BLaER1 treated with 17β-estradiol and CSF1 and Interleukin-3, amounts not matched to agents 10 nM and 100 nM (cell line): ENCODE data around the gene SRM.

Experiments
- H3K27ac ChIP-seq, 11 experiments: shearing (Covaris generic); formaldehyde crosslinking; 2 replicates each; pipeline ENCODE4 v1.8.1; 2022
- H3K27me3 ChIP-seq, 11 experiments: shearing (Covaris generic); formaldehyde crosslinking; 2 replicates each; pipeline ENCODE4 v1.8.1; 2022
- H3K36me3 ChIP-seq, 11 experiments: shearing (Covaris generic); formaldehyde crosslinking; 2 replicates each; pipeline ENCODE4 v1.8.1; 2022
- H3K4me1 ChIP-seq, 10 experiments: shearing (Covaris generic); formaldehyde crosslinking; 2 replicates each; pipeline ENCODE4 v1.8.1; 2022
- H3K4me2 ChIP-seq, 11 experiments: shearing (Covaris generic); formaldehyde crosslinking; 2 replicates each; pipeline ENCODE4 v1.8.1; 2022
- H3K4me3 ChIP-seq, 10 experiments: shearing (Covaris generic); formaldehyde crosslinking; 2 replicates each; pipeline ENCODE4 v1.8.1; 2022
- H3K9ac ChIP-seq, 11 experiments: shearing (Covaris generic); formaldehyde crosslinking; 2 replicates each; pipeline ENCODE4 v1.8.1; 2022
- H3K9me3 ChIP-seq, 11 experiments: shearing (Covaris generic); formaldehyde crosslinking; replicated peaks in 1 of 11; 2 replicates each; pipeline ENCODE4 v1.8.1; 2022
- H4K20me1 ChIP-seq, 11 experiments: shearing (Covaris generic); formaldehyde crosslinking; 2 replicates each; pipeline ENCODE4 v1.8.1; 2022
- Cebpa-rat ChIP-seq, 11 experiments: shearing (Covaris generic); IDR thresholded peaks; 2 replicates each; pipeline ENCODE4 v1.8.1; 2022

SRM gene

GRCh38 chr1:11059155-11059967, 457 bp downstream of the SRM start:
- TF ChIP-seq Cebpa-rat (IDR thresholded peaks at IDR 0.05), result no peak
- H3K27me3 ChIP-seq, result no peaks in the 10 kb centered on the region
- peak overlapping the region; percentile 90 to 99 (median 96) for H3K4me2 ChIP-seq
- H3K27ac ChIP-seq, result peak overlapping the region; percentile 13 to 96 (median 89); a peak in 21 of 22 replicates
- H4K20me1 ChIP-seq, result peaks cover 0 to 50% (median 32%) of the 10 kb centered on the region in 11 experiments; a peak in 17 of 22 replicates
- peak overlapping the region; percentile 76 to 100 (median 98) for H3K4me3 ChIP-seq
- no peaks in the 10 kb centered on the region for H3K9me3 ChIP-seq
- H3K36me3 ChIP-seq, result peaks cover 22 to 79% (median 64%) of the 10 kb centered on the region in 11 experiments; a peak in 21 of 22 replicates
- peak overlapping the region; percentile 83 to 99 (median 93) for H3K9ac ChIP-seq
- H3K4me1 ChIP-seq, result peaks cover 22 to 37% (median 29%) of the 10 kb centered on the region in 10 experiments

- no peaks in the 10 kb centered on the region for H3K9me3 ChIP-seq
- peaks cover 0 to 57% (median 39%) of the 10 kb centered on the region in 11 experiments; a peak in 18 of 22 replicates for H4K20me1 ChIP-seq
- H3K4me3 ChIP-seq, result peak overlapping the region; percentile 76 to 100 (median 98)
- no peaks in the 10 kb centered on the region for H3K27me3 ChIP-seq
- H3K4me2 ChIP-seq, result peak overlapping the region; percentile 90 to 99 (median 96)
- H3K27ac ChIP-seq, result peak overlapping the region; percentile 13 to 96 (median 89); a peak in 19 of 22 replicates
- H3K36me3 ChIP-seq, result peaks cover 20 to 76% (median 64%) of the 10 kb centered on the region in 11 experiments; a peak in 21 of 22 replicates
- no peak for TF ChIP-seq Cebpa-rat (IDR thresholded peaks at IDR 0.05)
- H3K9ac ChIP-seq, result peak overlapping the region; percentile 83 to 99 (median 93)
- peaks cover 22 to 42% (median 30%) of the 10 kb centered on the region in 10 experiments for H3K4me1 ChIP-seq
Observed at GRCh38 chr1:11058595-11059154, 1.1 kb downstream of the SRM start.

GRCh38 chr1:11058026-11058425, 1.8 kb downstream of the SRM start:
- Histone ChIP-seq H3K36me3 (peaks cover 15 to 76% (median 60%) of the 10 kb centered on the region in 11 experiments; a peak in 21 of 22 replicates), H3K27me3 (no peaks in the 10 kb centered on the region), H3K4me2 (peak overlapping the region in 10 of 11 experiments; percentile 90 to 99 (median 96); a peak in 19 of 22 replicates), H4K20me1 (peaks cover 0 to 64% (median 46%) of the 10 kb centered on the region in 11 experiments; a peak in 18 of 22 replicates), H3K9ac (peak overlapping the region; percentile 21 to 99 (median 93); a peak in 16 of 22 replicates), H3K4me1 (peaks cover 22 to 49% (median 36%) of the 10 kb centered on the region in 10 experiments), H3K4me3 (peak overlapping the region in 8 of 10 experiments; percentile 90 to 100 (median 100); a peak in 13 of 20 replicates), H3K27ac (0 out of 22 replicates have a peak overlapping the region, but pooled peaks of 1 of the 11 experiments have one; percentile 93), H3K9me3 (no peaks in the 10 kb centered on the region)
- no peak for TF ChIP-seq Cebpa-rat (IDR thresholded peaks at IDR 0.05)

GRCh38 chr1:11057477-11057876, 2.3 kb downstream of the SRM start:
- peaks cover 15 to 71% (median 57%) of the 10 kb centered on the region in 11 experiments; a peak in 21 of 22 replicates for H3K36me3 ChIP-seq
- TF ChIP-seq Cebpa-rat (IDR thresholded peaks at IDR 0.05), result no peak

GRCh38 chr1:11056504-11056903, 3.3 kb downstream of the SRM start:
- no peak overlapping the region for H3K27ac ChIP-seq
- H3K4me1 ChIP-seq, result peaks cover 20 to 58% (median 46%) of the 10 kb centered on the region in 10 experiments
- peaks cover 15 to 63% (median 52%) of the 10 kb centered on the region in 11 experiments; a peak in 21 of 22 replicates for H3K36me3 ChIP-seq

More at GRCh38 chr1:11057477-11057876, 2.3 kb downstream of the SRM start:
- no peaks in the 10 kb centered on the region for H3K27me3 ChIP-seq
- H3K27ac ChIP-seq, result no peak overlapping the region
- H3K9ac ChIP-seq, result peak overlapping the region in 8 of 11 experiments; percentile 21 to 99 (median 91); a peak in 8 of 22 replicates
- peak overlapping the region in 7 of 11 experiments; percentile 90 to 99 (median 97); a peak in 4 of 22 replicates for H3K4me2 ChIP-seq
- H3K4me1 ChIP-seq, result peaks cover 22 to 54% (median 41%) of the 10 kb centered on the region in 10 experiments
- peaks cover 0 to 69% (median 51%) of the 10 kb centered on the region in 11 experiments; a peak in 18 of 22 replicates for H4K20me1 ChIP-seq
- no peaks in the 10 kb centered on the region for H3K9me3 ChIP-seq
- H3K4me3 ChIP-seq, result no peak overlapping the region

GRCh38 chr1:11055676-11056075, 4.1 kb downstream of the SRM start:
- no peak overlapping the region for H3K4me2 ChIP-seq
- H3K9ac ChIP-seq, result no peak overlapping the region
- peaks cover 0 to 79% (median 56%) of the 10 kb centered on the region in 11 experiments; a peak in 18 of 22 replicates for H4K20me1 ChIP-seq
- H3K27me3 ChIP-seq, result no peaks in the 10 kb centered on the region
- no peaks in the 10 kb centered on the region for H3K9me3 ChIP-seq
- no peak for TF ChIP-seq Cebpa-rat (IDR thresholded peaks at IDR 0.05)
- no peak overlapping the region for H3K4me3 ChIP-seq
- H3K4me1 ChIP-seq, result peaks cover 11 to 50% (median 39%) of the 10 kb centered on the region in 10 experiments
- peaks cover 15 to 60% (median 50%) of the 10 kb centered on the region in 11 experiments; a peak in 21 of 22 replicates for H3K36me3 ChIP-seq
- H3K27ac ChIP-seq, result no peak overlapping the region

More at GRCh38 chr1:11056504-11056903, 3.3 kb downstream of the SRM start:
- no peak for TF ChIP-seq Cebpa-rat (IDR thresholded peaks at IDR 0.05)
- peaks cover 0 to 78% (median 56%) of the 10 kb centered on the region in 11 experiments; a peak in 18 of 22 replicates for H4K20me1 ChIP-seq
- H3K9me3 ChIP-seq, result no peaks in the 10 kb centered on the region
- H3K4me3 ChIP-seq, result no peak overlapping the region
- H3K4me2 ChIP-seq, result no peak overlapping the region
- H3K27me3 ChIP-seq, result no peaks in the 10 kb centered on the region
- peak overlapping the region in 4 of 11 experiments; percentile 10 to 88 (median 26); a peak in 3 of 22 replicates for H3K9ac ChIP-seq

- H3K4me2 ChIP-seq, result no peak overlapping the region
- H3K36me3 ChIP-seq, result peaks cover 15 to 60% (median 50%) of the 10 kb centered on the region in 11 experiments; a peak in 21 of 22 replicates
- H4K20me1 ChIP-seq, result peaks cover 0 to 79% (median 56%) of the 10 kb centered on the region in 11 experiments; a peak in 18 of 22 replicates
- no peak overlapping the region for H3K27ac ChIP-seq
- H3K9me3 ChIP-seq, result no peaks in the 10 kb centered on the region
- H3K4me3 ChIP-seq, result no peak overlapping the region
- H3K27me3 ChIP-seq, result no peaks in the 10 kb centered on the region
- no peak overlapping the region for H3K9ac ChIP-seq
- no peak for TF ChIP-seq Cebpa-rat (IDR thresholded peaks at IDR 0.05)
- H3K4me1 ChIP-seq, result peaks cover 11 to 48% (median 36%) of the 10 kb centered on the region in 10 experiments
Observed at GRCh38 chr1:11054666-11055065, 5.2 kb downstream of the SRM start.

GRCh38 chr1:11054181-11054580, 5.6 kb downstream of the SRM start:
- Histone ChIP-seq H3K9ac (no peak overlapping the region), H3K4me3 (no peak overlapping the region), H3K36me3 (peaks cover 15 to 60% (median 50%) of the 10 kb centered on the region in 11 experiments; a peak in 21 of 22 replicates), H3K27ac (no peak overlapping the region), H3K4me1 (peaks cover 10 to 48% (median 36%) of the 10 kb centered on the region in 10 experiments), H3K27me3 (no peaks in the 10 kb centered on the region), H3K4me2 (no peak overlapping the region), H3K9me3 (no peaks in the 10 kb centered on the region), H4K20me1 (peaks cover 0 to 76% (median 56%) of the 10 kb centered on the region in 11 experiments; a peak in 18 of 22 replicates)
- TF ChIP-seq Cebpa-rat (IDR thresholded peaks at IDR 0.05), result no peak
